ENCODE measurements around the gene PPP4R4. TPM values are rescaled to one million over a fixed set of nuclear protein-coding genes. Genes with fewer than 3 reads are reported as not detected.

The PPP4R4 gene
- total RNA-seq, 1 donor: under 0.01 TPM

DNA sequence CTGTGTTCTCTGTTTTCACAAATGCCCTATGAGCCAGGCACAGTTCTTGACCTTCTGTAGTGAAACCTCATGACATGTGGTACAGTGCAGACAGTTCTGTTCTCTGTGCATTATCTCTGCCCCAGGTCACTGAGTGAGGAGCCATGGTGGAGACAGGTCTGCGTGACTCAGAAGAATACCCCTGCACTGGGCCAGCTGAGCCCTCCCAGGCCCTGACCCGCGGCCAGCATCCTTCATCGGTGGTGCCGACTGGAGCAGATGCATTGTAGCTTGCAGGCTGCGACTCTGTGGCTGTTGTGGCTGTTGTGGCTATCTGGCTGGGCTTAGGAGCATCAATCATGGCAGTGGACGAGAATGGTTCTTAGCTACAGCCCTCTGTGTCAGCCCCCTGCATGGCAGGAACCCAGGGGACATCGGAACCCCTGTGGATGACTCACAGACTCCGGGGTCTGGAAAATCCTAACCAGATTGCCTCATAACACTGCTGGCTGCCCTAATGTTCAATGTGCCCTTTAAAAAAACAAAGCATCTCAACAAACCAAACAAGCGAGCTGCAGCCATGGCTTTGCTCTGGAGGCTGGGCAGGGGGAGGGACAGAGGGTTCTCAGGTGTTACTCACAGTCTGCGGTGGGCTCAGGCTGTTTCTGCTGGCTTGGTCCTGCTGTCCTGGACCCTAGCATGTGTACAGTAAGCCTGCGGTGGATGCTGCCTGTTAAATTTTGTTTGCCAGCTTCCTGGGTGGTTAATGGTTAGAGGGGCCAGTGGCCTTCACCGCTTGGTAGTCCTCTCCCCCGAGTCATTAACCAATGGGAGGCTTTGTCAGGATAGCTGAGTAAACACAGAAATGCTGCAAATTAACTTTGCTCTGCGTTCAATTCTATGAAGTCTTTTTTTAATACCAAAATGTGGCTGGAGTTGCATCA, 148.8 kb downstream of the PPP4R4 start, which contains the start of gene SERPINA6:
Gene SERPINA6 (minus strand): TSS at position 689 of the 923 bp plus-strand sequence. CDS start 8,688 bp downstream, outside the sequence.
- no peaks in the 10 kb centered on the region for H4K20me1 ChIP-seq (ENCODE audit: insufficient read depth, low read length)
- H2AFZ ChIP-seq (ENCODE audit: low read length): peak within 1 kb of the TSS; percentile 61
- H3K4me2 ChIP-seq (ENCODE audit: insufficient read depth, low read length): peak within 1 kb of the TSS; percentile 52
- no peaks in the 10 kb centered on the region for H3K79me2 ChIP-seq (ENCODE audit: insufficient read depth, low read length)
- H3K27me3 ChIP-seq (ENCODE audit: insufficient read depth, low read length): no peaks in the 10 kb centered on the region
- H3K4me1 ChIP-seq (ENCODE audit: insufficient read depth, low read length): peaks cover 10% of the 10 kb centered on the region
- no peaks in the 10 kb centered on the region for H3K9me3 ChIP-seq (ENCODE audit: low read depth, low read length)
- TF ChIP-seq, protein P1, sequence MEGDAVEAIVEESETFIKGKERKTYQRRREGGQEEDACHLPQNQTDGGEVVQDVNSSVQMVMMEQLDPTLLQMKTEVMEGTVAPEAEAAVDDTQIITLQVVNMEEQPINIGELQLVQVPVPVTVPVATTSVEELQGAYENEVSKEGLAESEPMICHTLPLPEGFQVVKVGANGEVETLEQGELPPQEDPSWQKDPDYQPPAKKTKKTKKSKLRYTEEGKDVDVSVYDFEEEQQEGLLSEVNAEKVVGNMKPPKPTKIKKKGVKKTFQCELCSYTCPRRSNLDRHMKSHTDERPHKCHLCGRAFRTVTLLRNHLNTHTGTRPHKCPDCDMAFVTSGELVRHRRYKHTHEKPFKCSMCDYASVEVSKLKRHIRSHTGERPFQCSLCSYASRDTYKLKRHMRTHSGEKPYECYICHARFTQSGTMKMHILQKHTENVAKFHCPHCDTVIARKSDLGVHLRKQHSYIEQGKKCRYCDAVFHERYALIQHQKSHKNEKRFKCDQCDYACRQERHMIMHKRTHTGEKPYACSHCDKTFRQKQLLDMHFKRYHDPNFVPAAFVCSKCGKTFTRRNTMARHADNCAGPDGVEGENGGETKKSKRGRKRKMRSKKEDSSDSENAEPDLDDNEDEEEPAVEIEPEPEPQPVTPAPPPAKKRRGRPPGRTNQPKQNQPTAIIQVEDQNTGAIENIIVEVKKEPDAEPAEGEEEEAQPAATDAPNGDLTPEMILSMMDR (IDR thresholded peaks at IDR 0.05; ENCODE audit: extremely low read depth, low read depth, low read length): no peak
- no peak within 1 kb of the TSS for H3K27ac ChIP-seq (ENCODE audit: low read depth, low read length)
- H3K36me3 ChIP-seq (ENCODE audit: insufficient read depth, low read length): no peaks in the 10 kb centered on the region
- no peak for DNase-seq (ENCODE audit: insufficient read length, low spot score, missing footprints)
- peak within 1 kb of the TSS; percentile 20 for H3K4me3 ChIP-seq (ENCODE audit: insufficient read depth, low read length)

DNA sequence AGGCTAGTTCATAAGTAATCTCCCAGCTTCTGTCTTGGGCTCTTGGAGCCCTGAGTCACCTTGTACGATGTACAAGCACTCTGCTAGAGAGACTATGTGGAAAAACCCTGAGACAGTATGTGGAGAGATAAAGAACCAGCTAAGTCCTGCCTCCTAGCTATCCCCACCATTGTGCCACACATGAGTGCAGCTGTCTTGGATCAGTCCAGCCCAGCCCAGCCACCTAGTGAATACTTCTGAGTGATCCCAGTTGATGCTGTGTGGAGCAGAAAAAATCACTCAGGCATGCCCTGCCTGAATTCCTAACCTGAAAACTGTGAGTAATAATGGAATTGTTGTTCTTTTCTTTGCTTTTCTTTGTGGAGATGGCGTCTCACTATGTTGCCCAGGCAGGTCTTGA, 154.1 kb downstream of the PPP4R4 start:
- no peak for DNase-seq (ENCODE audit: insufficient read length, low spot score, missing footprints)
- H3K4me1 ChIP-seq (ENCODE audit: insufficient read depth, low read length): peaks cover 2% of the 10 kb centered on the region
- H3K4me2 ChIP-seq (ENCODE audit: insufficient read depth, low read length): no peak overlapping the region
- H3K4me3 ChIP-seq (ENCODE audit: insufficient read depth, low read length): no peak overlapping the region
- H4K20me1 ChIP-seq (ENCODE audit: insufficient read depth, low read length): no peaks in the 10 kb centered on the region
- H3K9me3 ChIP-seq (ENCODE audit: low read depth, low read length): no peaks in the 10 kb centered on the region
- H2AFZ ChIP-seq (ENCODE audit: low read length): no peak overlapping the region
- TF ChIP-seq, protein P1 (IDR thresholded peaks at IDR 0.05; ENCODE audit: extremely low read depth, low read depth, low read length): no peak
- no peak overlapping the region for H3K27ac ChIP-seq (ENCODE audit: low read depth, low read length)
- H3K27me3 ChIP-seq (ENCODE audit: insufficient read depth, low read length): no peaks in the 10 kb centered on the region
- H3K79me2 ChIP-seq (ENCODE audit: insufficient read depth, low read length): no peaks in the 10 kb centered on the region
- H3K36me3 ChIP-seq (ENCODE audit: insufficient read depth, low read length): no peaks in the 10 kb centered on the region

Other genes with a start within 250 kb of the PPP4R4 start
- not detected in 2 replicates for gene FAM181A, start 247.0 kb upstream of the PPP4R4 start, total RNA-seq
- gene ASB2, start 197.8 kb upstream of the PPP4R4 start, total RNA-seq: 0.88 and 1.1 TPM in 2 replicates
- gene CCDC197, start 177.0 kb upstream of the PPP4R4 start, total RNA-seq: not detected in 2 replicates
- gene OTUB2, start 148.0 kb upstream of the PPP4R4 start, total RNA-seq: 1.2 and 1.4 TPM in 2 replicates
- gene DDX24, start 93.1 kb upstream of the PPP4R4 start, total RNA-seq: 112 and 134 TPM in 2 replicates
- gene IFI27L1, start 93.0 kb upstream of the PPP4R4 start, total RNA-seq: 9.8 and 11.5 TPM in 2 replicates
- 80.7 and 87.8 TPM in 2 replicates for gene IFI27, start 63.6 kb upstream of the PPP4R4 start, total RNA-seq
- gene IFI27L2, start 44.7 kb upstream of the PPP4R4 start, total RNA-seq: 69.5 and 76.7 TPM in 2 replicates
- gene SERPINA10, start 118.9 kb downstream of the PPP4R4 start, total RNA-seq: not detected in 2 replicates
- not detected in 2 replicates for gene SERPINA6, start 149.0 kb downstream of the PPP4R4 start, total RNA-seq
- gene SERPINA2, start 192.4 kb downstream of the PPP4R4 start, total RNA-seq: not detected in 2 replicates
- gene SERPINA1, start 214.3 kb downstream of the PPP4R4 start, total RNA-seq: 0.29 and 1.4 TPM in 2 replicates

Measured in osteoblast (primary cell).